Suprapubic skin (tissue), 4 donors: Measurements from ENCODE around the gene RASL10A. TPM values are rescaled to one million over a fixed set of nuclear protein-coding genes. Genes with fewer than 3 reads are reported as not detected.
A peak's percentile ranks its signal among the peaks of the same experiment; 100 is the strongest.

Source experiments
- DNase-seq, 2 donors: peaks; one replicate each; pipeline ENCODE4 v3.0.0-alpha.2; 2019; ENCODE audit warnings: low spot score in 2 of 2
- H3K27ac ChIP-seq: fragments of 200-600 bp; sonication (generic); one replicate; pipeline ENCODE4 v1.5.1; 2019
- H3K27me3 ChIP-seq: fragments of 200-600 bp; sonication (generic); one replicate; pipeline ENCODE4 v1.5.1; 2019
- H3K36me3 ChIP-seq: fragments of 200-600 bp; sonication (generic); one replicate; pipeline ENCODE4 v1.5.1; 2019
- H3K4me1 ChIP-seq: fragments of 200-600 bp; sonication (generic); one replicate; pipeline ENCODE4 v1.5.1; 2019
- H3K4me3 ChIP-seq: fragments of 200-600 bp; sonication (generic); one replicate; pipeline ENCODE4 v1.5.1; 2019; ENCODE audit warnings: mild to moderate bottlenecking
- H3K9me3 ChIP-seq: fragments of 200-600 bp; sonication (generic); one replicate; pipeline ENCODE4 v1.5.1; 2019
- EP300 ChIP-seq: sonication (generic); formaldehyde crosslinking; IDR thresholded peaks from one replicate; pipeline ENCODE4 v1.6.1; 2017; ENCODE audit warnings: antibody characterized with exemption
- POLR2A ChIP-seq, 2 donors: fragments of 450-650 bp; IDR thresholded peaks; one replicate each; pipeline ENCODE4 v1.6.1; 2017; ENCODE audit warnings: antibody characterized with exemption in 2 of 2, mild to moderate bottlenecking in 2 of 2, moderate library complexity in 2 of 2
- POLR2AphosphoS5 ChIP-seq, 3 donors: sonication (generic); formaldehyde crosslinking; IDR thresholded peaks; one replicate each; pipeline ENCODE4 v1.6.1; 2017; ENCODE audit warnings: antibody characterized with exemption in 3 of 3
- WGBS: methylation state at CpG from one replicate; pipeline ENCODE4 v1.1.5; 2018; 5-methylcytosine and 5-hydroxymethylcytosine counted together
- total RNA-seq, 4 donors: library from RNA; depleted of rRNA; stranded (reverse); fragments of >200 nt; gene quantifications; one replicate each; pipeline ENCODE4 v1.1.0, GENCODE V29; 2016
- TF ChIP-seq, protein P1 (sequence below), 2 donors: fragments of 200-600 bp in 1 of 2; fragments of 450-650 bp in 1 of 2; sonication (generic) in 1 of 2; IDR thresholded peaks; one replicate each; pipeline ENCODE4 v1.5.1; 2016 to 2019; ENCODE audit warnings: antibody characterized with exemption in 2 of 2, mild to moderate bottlenecking in 1 of 2, moderate library complexity in 1 of 2

Gene RASL10A
- total RNA-seq, 4 donors from 2014 or later = 0.34 to 1.7 (median 0.95) TPM

- H3K9me3 ChIP-seq = no peaks in the 10 kb centered on the region
- peak overlapping the region; percentile 99 for H3K27ac ChIP-seq
- no peaks in the 10 kb centered on the region for H3K27me3 ChIP-seq
- peak overlapping the region; percentile 80 for H3K4me3 ChIP-seq
- no peak for TF ChIP-seq POLR2AphosphoS5 (IDR thresholded peaks at IDR 0.05)
- TF ChIP-seq, protein P1, sequence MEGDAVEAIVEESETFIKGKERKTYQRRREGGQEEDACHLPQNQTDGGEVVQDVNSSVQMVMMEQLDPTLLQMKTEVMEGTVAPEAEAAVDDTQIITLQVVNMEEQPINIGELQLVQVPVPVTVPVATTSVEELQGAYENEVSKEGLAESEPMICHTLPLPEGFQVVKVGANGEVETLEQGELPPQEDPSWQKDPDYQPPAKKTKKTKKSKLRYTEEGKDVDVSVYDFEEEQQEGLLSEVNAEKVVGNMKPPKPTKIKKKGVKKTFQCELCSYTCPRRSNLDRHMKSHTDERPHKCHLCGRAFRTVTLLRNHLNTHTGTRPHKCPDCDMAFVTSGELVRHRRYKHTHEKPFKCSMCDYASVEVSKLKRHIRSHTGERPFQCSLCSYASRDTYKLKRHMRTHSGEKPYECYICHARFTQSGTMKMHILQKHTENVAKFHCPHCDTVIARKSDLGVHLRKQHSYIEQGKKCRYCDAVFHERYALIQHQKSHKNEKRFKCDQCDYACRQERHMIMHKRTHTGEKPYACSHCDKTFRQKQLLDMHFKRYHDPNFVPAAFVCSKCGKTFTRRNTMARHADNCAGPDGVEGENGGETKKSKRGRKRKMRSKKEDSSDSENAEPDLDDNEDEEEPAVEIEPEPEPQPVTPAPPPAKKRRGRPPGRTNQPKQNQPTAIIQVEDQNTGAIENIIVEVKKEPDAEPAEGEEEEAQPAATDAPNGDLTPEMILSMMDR (IDR thresholded peaks at IDR 0.05) = no peak
- TF ChIP-seq POLR2A (IDR thresholded peaks at IDR 0.05) = no peak
- TF ChIP-seq EP300 = no peak
- H3K36me3 ChIP-seq = peaks cover 32% of the 10 kb centered on the region
- under 1% methylated on average over 33 of the region's 51 CpGs for WGBS
- peak in 1 of 2 donors; percentile 83 for DNase-seq
- H3K4me1 ChIP-seq = peaks cover 66% of the 10 kb centered on the region
These were observed 46.8 kb downstream of the RASL10A start for GRCh38 chr22:29268511-29269229.

GRCh38 chr22:29267858-29268510 is 47.5 kb downstream of the RASL10A start, which contains the start of the genes EWSR1 and RHBDD3:
TSS of gene EWSR1 (plus strand) at chr22:29268268. CDS start at chr22:29268337, 69 bp downstream.
TSS of gene RHBDD3 (minus strand) at chr22:29267981. CDS start at chr22:29265626, 2,355 bp downstream.
- TF ChIP-seq POLR2A (IDR thresholded peaks at IDR 0.05) (peak; percentile 46 to 87), POLR2AphosphoS5 (IDR thresholded peaks at IDR 0.05) (peak; percentile 70 to 82 (median 77)), EP300 (no peak)
- TF ChIP-seq, protein P1 (IDR thresholded peaks at IDR 0.05) = no peak
- WGBS = 0% methylated on average over 36 of the region's 67 CpGs
- no peaks in the 10 kb centered on the region for H3K9me3 ChIP-seq
- peak within 1 kb of the TSS; percentile 99 for H3K27ac ChIP-seq
- H3K36me3 ChIP-seq = peaks cover 28% of the 10 kb centered on the region
- no peaks in the 10 kb centered on the region for H3K27me3 ChIP-seq
- DNase-seq = peak; percentile 97 to 98
- H3K4me3 ChIP-seq = peak within 1 kb of the TSS; percentile 80
- peaks cover 59% of the 10 kb centered on the region for H3K4me1 ChIP-seq

DNA sequence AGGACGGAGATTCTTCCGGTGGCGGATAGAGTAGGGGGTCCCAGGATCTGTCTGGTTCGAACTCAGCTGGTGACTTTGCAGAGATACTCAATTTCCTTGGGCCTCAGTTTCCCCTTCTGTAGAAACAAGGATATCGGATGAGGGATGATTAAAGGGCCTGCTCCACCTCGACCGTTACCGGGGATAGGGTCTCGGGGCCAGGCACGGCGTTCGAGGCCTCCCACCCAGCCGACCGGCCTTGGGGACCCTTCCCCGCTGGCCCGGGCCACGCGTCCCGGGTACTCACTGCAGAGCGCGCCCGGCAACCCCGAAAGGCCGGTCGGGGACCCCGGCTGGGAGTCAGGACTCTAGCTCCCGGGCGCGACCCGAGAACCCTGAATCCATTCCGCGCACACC is 48.0 kb downstream of the RASL10A start:
- Histone ChIP-seq H3K36me3 (peaks cover 23% of the 10 kb centered on the region), H3K9me3 (no peaks in the 10 kb centered on the region), H3K27ac (peak overlapping the region; percentile 99), H3K4me3 (peak overlapping the region; percentile 80), H3K4me1 (peaks cover 54% of the 10 kb centered on the region), H3K27me3 (no peaks in the 10 kb centered on the region)
- TF ChIP-seq, protein P1 (IDR thresholded peaks at IDR 0.05) = no peak
- no peak for TF ChIP-seq POLR2A (IDR thresholded peaks at IDR 0.05)
- TF ChIP-seq EP300 = no peak
- TF ChIP-seq POLR2AphosphoS5 (IDR thresholded peaks at IDR 0.05) = no peak
- no peak for DNase-seq
- WGBS = no CpG with 5 or more reads among the region's 32 CpGs

GRCh38 chr22:29266564-29267461 is 48.7 kb downstream of the RASL10A start:
- Histone ChIP-seq H3K27me3 (no peaks in the 10 kb centered on the region), H3K4me1 (peaks cover 47% of the 10 kb centered on the region), H3K36me3 (peaks cover 19% of the 10 kb centered on the region), H3K4me3 (peak overlapping the region; percentile 80), H3K9me3 (no peaks in the 10 kb centered on the region), H3K27ac (peak overlapping the region; percentile 99)
- no peak for TF ChIP-seq POLR2A (IDR thresholded peaks at IDR 0.05)
- DNase-seq = no peak
- WGBS = 47% methylated on average over 5 of the region's 13 CpGs

GRCh38 chr22:29265929-29266328 is 49.6 kb downstream of the RASL10A start:
- TF ChIP-seq POLR2AphosphoS5 (IDR thresholded peaks at IDR 0.05) (no peak), POLR2A (IDR thresholded peaks at IDR 0.05) (no peak), EP300 (no peak)
- TF ChIP-seq, protein P1 (IDR thresholded peaks at IDR 0.05) = no peak
- no peak for DNase-seq
- Histone ChIP-seq H3K27me3 (no peaks in the 10 kb centered on the region), H3K4me3 (no peak overlapping the region), H3K9me3 (no peaks in the 10 kb centered on the region), H3K4me1 (peaks cover 39% of the 10 kb centered on the region), H3K36me3 (peaks cover 21% of the 10 kb centered on the region), H3K27ac (no peak overlapping the region)
- WGBS = 68% methylated on average over 4 of the region's 4 CpGs
